ENCODE data around the gene OGA. TPM values are rescaled to one million over a fixed set of nuclear protein-coding genes. Genes with fewer than 3 reads are reported as not detected.
A peak's percentile ranks its signal among the peaks of the same experiment; 100 is the strongest.

Gene OGA
- total and polyA plus RNA-seq, 2 experiments from 2014 or later, result 46.1 to 76.8 TPM

DNA sequence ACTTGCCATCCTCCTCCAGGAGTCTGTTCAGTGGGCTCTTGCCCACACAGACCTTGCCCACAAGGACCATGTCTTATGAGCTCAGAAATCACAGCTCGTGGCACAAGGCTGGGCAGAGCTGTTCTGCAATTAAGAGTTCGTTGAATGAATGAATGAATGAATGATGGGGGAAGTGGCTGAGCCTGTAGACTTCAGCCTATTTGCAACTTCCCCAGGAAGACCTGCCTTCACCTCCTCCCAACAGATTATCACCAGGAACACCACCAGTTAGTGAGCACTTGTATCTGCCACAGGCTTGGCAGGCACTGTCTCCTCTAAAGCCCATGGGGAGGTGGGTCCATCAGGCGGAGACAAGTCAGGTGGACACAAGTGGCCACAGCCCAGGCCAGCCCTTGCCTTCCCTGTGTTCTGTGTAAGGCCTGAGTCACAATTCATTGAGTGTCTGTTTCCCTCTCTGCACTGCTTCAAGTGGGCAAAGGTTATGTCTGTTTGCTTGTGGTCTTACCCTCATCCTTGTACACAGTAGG, 40.6 kb downstream of the OGA start:
- TF ChIP-seq EZH2phosphoT487 (IDR thresholded peaks at IDR 0.05; ENCODE audit: low read depth, severe bottlenecking, unreplicated experiment) (no peak), CTCF (IDR thresholded peaks at IDR 0.05; ENCODE audit: poor library complexity) (no peak), EZH2 (IDR thresholded peaks at IDR 0.05; ENCODE audit: borderline replicate concordance) (no peak)
- Histone ChIP-seq H3K79me2 (no peaks in the 10 kb centered on the region), H3K4me2 (no peak overlapping the region), H3K9me3 (ENCODE audit: low read depth) (no peaks in the 10 kb centered on the region), H3K27me3 (peaks cover 63% of the 10 kb centered on the region), H3K9me2 (replicated peaks; ENCODE audit: insufficient read depth) (no peaks in the 10 kb centered on the region), H3K4me3 (no peak overlapping the region), H3K4me1 (ENCODE audit: insufficient read depth) (peaks cover 30% of the 10 kb centered on the region), H2AFZ (no peak overlapping the region), H3K36me3 (replicated peaks; ENCODE audit: insufficient read depth, low read depth) (no peaks in the 10 kb centered on the region), H3K27ac (no peak overlapping the region), H4K20me1 (ENCODE audit: insufficient read depth, poor library complexity, severe bottlenecking) (no peaks in the 10 kb centered on the region)
- DNase-seq (ENCODE audit: low spot score), result no peak
- 78% methylated on average over 3 of the region's 3 CpGs for WGBS (ENCODE audit: low lambda C conversion rate, missing lambda C conversion rate)

DNA sequence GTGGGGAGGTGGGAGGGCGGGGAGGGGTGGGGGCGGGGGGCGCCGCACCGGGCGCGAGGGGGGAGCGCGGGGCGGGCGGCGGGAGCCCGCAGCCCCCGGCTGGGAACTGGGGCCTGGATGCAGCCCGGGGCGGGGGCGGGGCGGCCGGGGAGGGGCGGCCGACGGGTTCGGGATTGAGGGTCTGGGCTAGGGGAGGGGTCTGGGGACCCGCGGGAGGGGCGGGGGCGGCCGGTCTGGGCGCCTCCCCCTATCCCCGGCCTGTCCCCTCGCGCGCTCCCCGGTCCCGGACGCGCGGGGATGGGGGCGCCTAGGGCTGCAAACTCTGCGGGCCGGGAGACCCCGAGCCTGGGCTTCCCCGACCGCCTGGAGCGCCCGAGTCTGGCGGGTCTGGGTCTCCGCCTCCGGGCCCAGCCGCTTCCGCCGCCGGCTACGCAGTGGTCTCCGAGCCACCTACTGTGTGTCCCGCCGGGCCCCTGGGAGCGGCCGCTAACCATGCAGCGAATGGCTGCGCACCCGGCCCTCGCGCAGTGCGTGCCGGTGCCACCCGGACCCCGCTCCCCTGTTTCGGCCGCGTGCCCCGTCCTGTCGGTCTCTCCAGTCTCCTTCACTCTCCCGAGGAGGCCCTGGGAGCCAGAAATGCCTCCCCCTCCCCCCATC, 42.0 kb downstream of the OGA start:
- Histone ChIP-seq H2AFZ (no peak overlapping the region), H3K27ac (no peak overlapping the region), H3K9me2 (replicated peaks; ENCODE audit: insufficient read depth) (no peaks in the 10 kb centered on the region), H3K4me3 (no peak overlapping the region), H3K9me3 (ENCODE audit: low read depth) (no peaks in the 10 kb centered on the region), H3K27me3 (peaks cover 77% of the 10 kb centered on the region), H3K4me2 (peak overlapping the region; percentile 82), H3K36me3 (replicated peaks; ENCODE audit: insufficient read depth, low read depth) (no peaks in the 10 kb centered on the region), H4K20me1 (ENCODE audit: insufficient read depth, poor library complexity, severe bottlenecking) (no peaks in the 10 kb centered on the region), H3K79me2 (no peaks in the 10 kb centered on the region), H3K4me1 (ENCODE audit: insufficient read depth) (peaks cover 30% of the 10 kb centered on the region)
- no peak for TF ChIP-seq CTCF (IDR thresholded peaks at IDR 0.05; ENCODE audit: poor library complexity)
- TF ChIP-seq EZH2phosphoT487 (IDR thresholded peaks at IDR 0.05; ENCODE audit: low read depth, severe bottlenecking, unreplicated experiment), result peak; percentile 77
- TF ChIP-seq EZH2 (IDR thresholded peaks at IDR 0.05; ENCODE audit: borderline replicate concordance), result peak; percentile 26
- DNase-seq (ENCODE audit: low spot score), result no peak
- WGBS (ENCODE audit: low lambda C conversion rate, missing lambda C conversion rate), result no CpG with 5 or more reads among the region's 74 CpGs

DNA sequence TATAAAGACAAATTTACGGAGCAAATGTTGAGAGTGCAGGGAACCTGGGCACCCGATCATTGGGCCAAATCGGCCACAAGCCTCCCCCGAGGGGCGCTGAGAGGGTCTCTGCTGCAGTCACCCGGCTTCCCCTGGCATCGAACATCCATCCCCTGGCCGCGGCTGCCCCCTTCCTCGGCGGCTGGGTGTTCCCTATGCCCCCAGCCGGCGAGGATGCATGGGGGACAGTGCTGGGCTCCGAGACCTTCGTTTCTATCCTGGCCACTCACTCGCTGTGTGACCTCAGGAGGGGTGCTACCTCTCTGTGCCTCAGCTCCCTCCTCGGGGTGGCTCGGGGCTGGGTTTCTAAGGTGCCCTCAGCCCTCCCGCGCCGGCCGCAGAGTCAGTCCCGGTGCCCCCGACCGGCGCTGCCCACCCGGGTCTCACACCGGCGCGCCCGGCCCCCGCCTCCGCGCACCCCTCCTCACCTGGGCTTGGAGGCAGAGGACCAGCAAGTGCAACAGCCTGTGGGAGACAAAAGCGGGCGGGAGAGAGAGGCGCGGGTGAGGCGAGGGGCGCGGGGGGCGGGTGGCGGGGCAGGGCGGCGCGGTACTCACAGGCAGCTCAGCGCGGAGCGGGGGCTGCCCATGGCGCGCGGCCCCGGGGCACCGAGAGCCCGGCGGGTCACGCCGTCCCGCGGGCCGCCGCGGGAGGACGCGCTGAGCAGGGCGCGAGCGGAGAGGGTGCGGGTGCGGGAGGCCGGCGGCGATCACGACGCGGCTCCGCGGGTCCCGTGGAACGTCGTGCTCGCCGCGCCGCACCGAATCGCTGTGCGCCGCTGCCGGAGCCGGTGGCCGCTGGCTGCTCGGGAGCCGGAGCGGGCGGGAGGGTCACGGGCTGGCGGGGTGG, 42.7 kb downstream of the OGA start, which contains the start of gene FGF8:
TSS of gene FGF8 (minus strand) at position 842 of the 888 bp plus-strand sequence. CDS start at position 628, 214 bp downstream.
- Histone ChIP-seq H3K9me2 (replicated peaks; ENCODE audit: insufficient read depth) (no peaks in the 10 kb centered on the region), H3K4me2 (peak within 1 kb of the TSS; percentile 82), H2AFZ (no peak within 1 kb of the TSS), H3K36me3 (replicated peaks; ENCODE audit: insufficient read depth, low read depth) (no peaks in the 10 kb centered on the region), H3K27me3 (peaks cover 82% of the 10 kb centered on the region), H3K27ac (no peak within 1 kb of the TSS), H3K79me2 (no peaks in the 10 kb centered on the region), H4K20me1 (ENCODE audit: insufficient read depth, poor library complexity, severe bottlenecking) (no peaks in the 10 kb centered on the region), H3K9me3 (ENCODE audit: low read depth) (no peaks in the 10 kb centered on the region), H3K4me1 (ENCODE audit: insufficient read depth) (peaks cover 30% of the 10 kb centered on the region), H3K4me3 (peak within 1 kb of the TSS; percentile 10)
- TF ChIP-seq CTCF (IDR thresholded peaks at IDR 0.05; ENCODE audit: poor library complexity), result no peak
- TF ChIP-seq EZH2phosphoT487 (IDR thresholded peaks at IDR 0.05; ENCODE audit: low read depth, severe bottlenecking, unreplicated experiment), result peak; percentile 80
- TF ChIP-seq EZH2 (IDR thresholded peaks at IDR 0.05; ENCODE audit: borderline replicate concordance), result peak; percentile 91
- no peak for DNase-seq (ENCODE audit: low spot score)
- 7% methylated on average over 15 of the region's 98 CpGs for WGBS (ENCODE audit: low lambda C conversion rate, missing lambda C conversion rate)
